GM12878 (cell line): ENCODE measurements around the gene PLCG1.

ENCODE experiments used
- CTCF ChIP-seq, 3 experiments: IDR thresholded peaks in 2 of 3; conservative IDR thresholded peaks in 1 of 3; 2 replicates each; pipeline ENCODE4 v1.5.1; 2011; ENCODE audit warnings: low read depth in 3 of 3, low read length in 3 of 3, mild to moderate bottlenecking in 3 of 3, control low read depth in 2 of 3, moderate library complexity in 2 of 3, inconsistent platforms in 1 of 3, mixed read lengths in 1 of 3; ENCODE audit not compliant: control insufficient read depth in 2 of 3, insufficient read depth in 1 of 3; ENCODE audit errors: extremely low read depth in 1 of 3
- EP300 ChIP-seq, 2 experiments: fragments of 150-350 bp in 1 of 2; IDR thresholded peaks; 2 replicates each; pipeline ENCODE4 v1.6.1; 2011 to 2012; ENCODE audit warnings: low read depth in 2 of 2, low read length in 2 of 2, borderline replicate concordance in 1 of 2, improper control_type of control experiment in 1 of 2, inconsistent platforms in 1 of 2; ENCODE audit not compliant: control insufficient read depth in 1 of 2
- ETV6 ChIP-seq, 2 experiments: fragments of 450-650 bp in 1 of 2; IDR thresholded peaks in 1 of 2; conservative IDR thresholded peaks in 1 of 2; 2 replicates each; pipeline ENCODE4 v1.6.1; 2014; ENCODE audit warnings: antibody characterized with exemption in 1 of 2, borderline replicate concordance in 1 of 2, low read depth in 1 of 2, mild to moderate bottlenecking in 1 of 2, moderate library complexity in 1 of 2
- EZH2 ChIP-seq: IDR thresholded peaks from 2 replicates; pipeline ENCODE4 v1.6.1; 2012; ENCODE audit warnings: low read depth, mild to moderate bottlenecking, control low read depth, inconsistent platforms, low read length, borderline replicate concordance; ENCODE audit not compliant: control insufficient read depth
- NKRF ChIP-seq: fragments of 450-650 bp; conservative IDR thresholded peaks from 2 replicates; pipeline ENCODE4 v1.6.1; 2017; ENCODE audit warnings: mild to moderate bottlenecking, moderate library complexity
- RAD21 ChIP-seq: IDR thresholded peaks from 2 replicates; pipeline ENCODE4 v1.6.1; 2011; ENCODE audit warnings: mild to moderate bottlenecking, low read depth, low read length, moderate library complexity; ENCODE audit not compliant: insufficient read depth
- RCOR1 ChIP-seq: conservative IDR thresholded peaks from 2 replicates; pipeline ENCODE4 v1.6.1; 2012; ENCODE audit warnings: low read depth, low read length, improper control_type of control experiment
- RFX5 ChIP-seq: IDR thresholded peaks from 2 replicates; pipeline ENCODE4 v1.6.1; 2011; ENCODE audit warnings: low read depth, low read length, improper control_type of control experiment
- SMARCA5 ChIP-seq: fragments of 450-650 bp; IDR thresholded peaks from 2 replicates; pipeline ENCODE4 v1.6.1; 2017; ENCODE audit warnings: mild to moderate bottlenecking

- TF ChIP-seq SMARCA5 (no peak), CTCF (IDR thresholded peaks at IDR 0.05 in 2 of 3, conservative IDR thresholded peaks at IDR 0.05 in 1 of 3; ENCODE audit: control insufficient read depth in 2 of 3, extremely low read depth in 1 of 3, insufficient read depth in 1 of 3, low read depth in 3 of 3, low read length in 3 of 3) (no peak), EP300 (IDR thresholded peaks at IDR 0.05; ENCODE audit: borderline replicate concordance in 1 of 2, control insufficient read depth in 1 of 2, low read depth in 2 of 2, low read length in 2 of 2) (no peak), ETV6 (conservative IDR thresholded peaks at IDR 0.05 in 1 of 2, IDR thresholded peaks at IDR 0.05 in 1 of 2; ENCODE audit: borderline replicate concordance in 1 of 2, low read depth in 1 of 2) (no peak), RFX5 (no peak), EZH2 (no peak), NKRF (no peak), RAD21 (no peak), RCOR1 (no peak)
Measured at GRCh38 chr20:41226426-41226825, 89.1 kb downstream of the PLCG1 start.
